ENCODE data around the gene TBX4. TPM values are rescaled to one million over a fixed set of nuclear protein-coding genes. Genes with fewer than 3 reads are reported as not detected.

TBX4 gene
- total and polyA plus RNA-seq, 2 of the 13 experiments (the other 11 are each of a cell fraction or from before 2014, with no cell fraction given): 0.11 to 1.1 TPM

- TF ChIP-seq ZNF317 (CRISPR knock-in tag; IDR thresholded peaks at IDR 0.05) (no peak), CAMTA2 (CRISPR knock-in tag; IDR thresholded peaks at IDR 0.05; ENCODE audit: borderline replicate concordance) (no peak), ZNF580 (CRISPR knock-in tag; IDR thresholded peaks at IDR 0.05; ENCODE audit: borderline replicate concordance, low read depth) (no peak), ETS1 (CRISPR knock-in tag; IDR thresholded peaks at IDR 0.05) (no peak), PHF21A (CRISPR knock-in tag; IDR thresholded peaks at IDR 0.05) (no peak), ZNF737 (CRISPR knock-in tag; IDR thresholded peaks at IDR 0.05; ENCODE audit: borderline replicate concordance) (no peak), HNF1A (IDR thresholded peaks at IDR 0.05; ENCODE audit: low read depth) (no peak), HNF1A (CRISPR knock-in tag; IDR thresholded peaks at IDR 0.05; ENCODE audit: borderline replicate concordance) (0 out of 2 replicates have a peak, but pooled peaks have one; percentile 29), ZNF414 (CRISPR knock-in tag; IDR thresholded peaks at IDR 0.05) (no peak), CENPT (CRISPR knock-in tag; IDR thresholded peaks at IDR 0.05; ENCODE audit: low read depth) (no peak), ZFP37 (CRISPR knock-in tag; IDR thresholded peaks at IDR 0.05; ENCODE audit: borderline replicate concordance) (no peak), ADNP (CRISPR knock-in tag; IDR thresholded peaks at IDR 0.05) (no peak), TIGD3 (CRISPR knock-in tag; IDR thresholded peaks at IDR 0.05; ENCODE audit: borderline replicate concordance) (no peak), XRCC5 (optimal IDR thresholded peaks at IDR 0.05; ENCODE audit: low read length) (peak; percentile 36), SNAI1 (CRISPR knock-in tag; IDR thresholded peaks at IDR 0.05; ENCODE audit: borderline replicate concordance) (no peak), POLR2A (IDR thresholded peaks at IDR 0.05; ENCODE audit: insufficient read depth in 1 of 2, low read depth in 2 of 2, low read length in 2 of 2) (peak in 1 of 2 experiments; percentile 40; a peak in 1 of 4 replicates), FOXJ3 (CRISPR knock-in tag; IDR thresholded peaks at IDR 0.05; ENCODE audit: borderline replicate concordance) (no peak), RELA (CRISPR knock-in tag; IDR thresholded peaks at IDR 0.05) (no peak), MYC (CRISPR knock-in tag; IDR thresholded peaks at IDR 0.05; ENCODE audit: borderline replicate concordance) (peak; percentile 58; the same call in 1 of the 2 replicates), WIZ (CRISPR knock-in tag; IDR thresholded peaks at IDR 0.05) (no peak), MAFF (IDR thresholded peaks at IDR 0.05; ENCODE audit: low read depth, low read length) (no peak), AKAP8 (CRISPR knock-in tag; IDR thresholded peaks at IDR 0.05) (peak; percentile 97)
Observed at GRCh38 chr17:61409301-61410112, 42.7 kb upstream of the TBX4 start (continued).

All from HepG2 (cell line).